A172 (cell line): Measurements from ENCODE around the gene TRDN. TPM values are rescaled to one million over a fixed set of nuclear protein-coding genes. Genes with fewer than 3 reads are reported as not detected.
"Not testable (repeated sequence)": the region's sequence is repeated elsewhere in the genome, so short reads cannot be mapped to it uniquely, and the experiment has no call there.

Experiments used
- DNase-seq: peaks from one replicate; pipeline ENCODE4 v3.0.0-alpha.2; 2015; ENCODE audit warnings: low spot score
- total RNA-seq: library from RNA; depleted of rRNA; stranded (reverse); fragments of >200 nt; shearing (Covaris generic); gene quantifications from 2 replicates; pipeline ENCODE4 v1.2.3, GENCODE V29; 2014

The TRDN gene
- total RNA-seq, 1 experiment from 2014 or later = 0.09 TPM

DNA sequence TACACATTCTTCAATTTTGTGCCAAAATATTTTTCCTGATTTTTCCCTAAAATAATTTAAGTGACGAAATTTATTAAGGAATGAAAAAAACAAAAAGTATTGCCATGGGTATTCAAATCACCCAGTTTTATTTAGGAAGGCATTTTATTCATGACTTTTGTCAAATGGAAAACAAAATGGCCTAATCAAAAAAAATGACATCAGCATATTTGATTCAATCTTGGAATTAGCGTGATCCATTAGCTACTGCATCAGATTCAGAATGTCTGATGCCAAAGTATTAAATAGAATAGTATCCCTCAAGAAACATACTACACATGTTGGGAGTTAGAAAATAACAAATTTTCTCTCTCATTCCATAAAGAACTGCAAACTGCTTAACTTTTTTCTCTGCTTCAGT, 129.2 kb downstream of the TRDN start:
- DNase-seq = no peak

- no peak for DNase-seq
These were observed 133.1 kb downstream of the TRDN start for GRCh38 chr6:123503619-123504018.

GRCh38 chr6:123497025-123497424, 139.7 kb downstream of the TRDN start:
- DNase-seq = no peak

DNA sequence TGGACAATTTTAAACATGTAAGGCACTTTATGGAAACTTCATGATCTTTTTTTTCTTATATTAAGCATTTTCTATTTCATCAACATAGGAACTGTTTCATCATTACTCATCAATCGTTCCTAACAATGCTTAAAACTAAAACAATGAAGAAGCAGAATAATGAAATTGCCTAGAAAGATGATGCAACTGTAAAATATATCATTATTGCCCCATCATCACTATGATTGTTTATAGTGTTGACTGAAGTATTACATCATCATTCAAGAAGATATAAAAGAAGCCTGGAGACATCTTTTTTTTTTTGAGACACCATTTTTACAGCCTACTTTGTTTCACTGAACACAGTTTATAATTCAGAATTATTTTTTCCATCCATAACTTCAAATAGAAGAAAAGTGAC, 147.2 kb downstream of the TRDN start:
- no peak for DNase-seq

GRCh38 chr6:123480986-123481385, 155.8 kb downstream of the TRDN start:
- no peak for DNase-seq

GRCh38 chr6:123472025-123472702, 164.6 kb downstream of the TRDN start:
- DNase-seq = not testable (repeated sequence)

DNA sequence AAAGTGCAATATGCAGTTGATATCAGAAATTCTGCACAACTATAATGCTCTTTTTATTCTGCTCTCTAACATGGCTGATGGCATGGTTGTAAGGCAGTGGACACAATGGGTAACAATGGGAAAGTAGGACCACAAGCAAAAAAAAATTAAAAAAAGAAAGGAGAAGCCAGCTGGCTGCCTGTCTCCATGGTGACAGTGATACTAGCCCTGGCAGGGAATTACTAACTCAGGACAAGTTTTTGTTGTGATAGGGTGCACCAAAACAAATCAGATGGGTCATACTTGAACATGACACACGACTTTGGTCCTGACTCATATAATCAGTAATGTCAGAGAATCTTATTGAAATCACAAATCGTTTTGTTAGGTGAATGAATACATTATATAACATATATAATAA, 169.4 kb downstream of the TRDN start:
- DNase-seq = no peak

GRCh38 chr6:123462152-123462551, 174.6 kb downstream of the TRDN start:
- DNase-seq = no peak

GRCh38 chr6:123458218-123458617, 178.5 kb downstream of the TRDN start:
- no peak for DNase-seq

DNA sequence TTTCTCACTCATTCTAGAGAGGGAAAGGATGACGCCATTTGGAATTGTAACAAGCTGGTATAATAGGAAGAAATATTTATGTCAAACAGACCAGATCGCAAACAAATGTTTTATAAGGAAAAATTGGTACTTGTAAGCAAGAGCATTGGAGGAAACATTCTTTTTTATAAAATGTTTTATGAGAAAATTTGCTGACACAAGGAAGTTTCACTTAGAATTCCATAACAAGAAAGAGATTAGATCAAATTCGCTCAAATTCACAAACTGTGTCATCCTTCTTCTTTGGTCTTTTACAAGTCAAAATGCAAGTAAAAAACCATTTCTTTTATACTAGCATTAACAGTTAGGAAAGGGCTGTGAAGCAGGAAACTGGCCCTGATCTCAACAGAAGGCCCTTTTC, 179.9 kb downstream of the TRDN start:
- no peak for DNase-seq

- DNase-seq = no peak
These were observed 182.3 kb downstream of the TRDN start for GRCh38 chr6:123454448-123454847.

GRCh38 chr6:123453071-123453470, 183.7 kb downstream of the TRDN start:
- DNase-seq = not testable (repeated sequence)

DNA sequence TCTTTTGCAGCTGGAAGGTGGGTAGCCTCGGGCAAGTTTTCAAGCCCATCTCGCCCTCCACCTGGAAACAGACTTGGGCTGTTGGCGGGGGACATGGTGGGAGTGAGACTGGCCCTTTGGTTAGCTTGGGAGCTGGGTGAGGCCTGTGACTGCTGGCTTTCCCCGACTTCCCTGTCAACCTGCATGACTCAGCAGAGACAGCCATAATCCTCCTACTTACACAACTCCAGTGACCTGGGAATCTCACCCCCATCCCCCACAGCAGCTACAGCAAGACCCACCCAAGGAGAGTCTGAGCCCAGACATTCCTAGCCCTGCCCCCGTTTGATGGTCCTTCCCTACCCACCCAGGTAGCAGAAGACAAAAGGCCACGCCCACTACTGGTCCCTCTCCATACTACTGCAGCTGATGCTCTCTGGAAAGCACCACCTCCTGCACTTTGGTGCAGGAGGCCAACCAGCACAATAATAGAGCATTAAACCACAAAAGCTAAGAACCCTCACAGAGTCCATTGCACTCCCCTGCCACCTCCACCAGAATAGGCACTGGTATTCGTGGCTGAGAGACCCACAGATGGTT, 188.4 kb downstream of the TRDN start:
- no peak for DNase-seq

- no peak for DNase-seq
These were observed 189.3 kb downstream of the TRDN start for GRCh38 chr6:123447315-123447937.

GRCh38 chr6:123439371-123439770, 197.4 kb downstream of the TRDN start:
- no peak for DNase-seq

- no peak for DNase-seq
These were observed 202.6 kb downstream of the TRDN start for GRCh38 chr6:123434186-123434585.

DNA sequence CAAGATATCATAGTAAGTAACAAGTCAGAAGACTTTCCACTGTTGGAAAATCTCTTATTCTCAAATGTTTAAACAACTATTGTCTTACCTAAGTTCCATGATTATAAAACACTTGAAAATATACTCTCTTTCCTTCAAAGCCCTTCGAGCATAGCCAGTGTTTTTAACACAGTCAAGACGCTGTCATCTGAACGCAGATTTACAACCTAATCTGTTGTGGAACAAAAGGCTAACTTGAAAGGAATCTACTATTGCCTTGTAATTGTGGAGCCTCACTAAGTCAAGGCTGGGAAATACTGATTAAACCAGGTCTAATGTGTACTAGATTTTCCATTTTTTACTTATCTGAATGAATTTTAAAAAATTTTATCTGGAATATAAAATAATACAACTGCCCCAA, 205.8 kb downstream of the TRDN start:
- no peak for DNase-seq

DNA sequence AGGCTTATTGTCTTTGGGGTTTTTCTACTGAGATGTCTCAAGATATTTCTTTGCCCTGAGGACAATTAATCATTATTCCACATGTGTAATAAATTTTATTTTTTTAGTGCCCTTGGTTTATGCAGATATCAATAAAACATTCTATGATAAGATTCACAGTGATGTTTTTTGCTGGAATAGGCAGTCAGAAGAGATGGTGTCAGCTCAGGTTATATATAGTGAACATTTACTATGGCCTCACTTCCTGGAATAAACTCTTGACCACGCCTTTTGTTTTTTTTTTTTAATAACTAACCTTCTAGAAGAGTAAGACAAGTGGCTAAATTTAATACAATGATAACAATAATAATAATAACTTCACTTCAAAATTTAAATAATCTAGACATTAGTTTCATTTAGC, 209.7 kb downstream of the TRDN start:
- DNase-seq = no peak

DNA sequence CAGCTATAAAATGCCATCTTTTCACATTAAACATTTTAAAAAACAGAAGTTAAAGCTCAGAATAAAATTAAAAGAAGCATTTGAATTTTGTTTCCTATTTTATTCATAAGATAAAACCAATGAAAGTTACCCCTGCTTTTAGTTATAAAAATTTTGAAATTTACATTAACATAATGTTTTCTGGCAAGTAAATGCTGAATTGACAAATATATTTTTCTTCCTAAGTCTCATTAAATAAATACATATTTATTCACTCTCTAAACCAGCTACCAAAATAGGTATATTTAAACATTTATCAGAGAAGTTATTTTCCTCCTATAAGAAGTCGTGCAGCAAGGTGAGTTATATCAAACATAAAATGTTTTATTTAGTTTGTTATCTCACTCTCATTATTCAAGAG, 213.6 kb downstream of the TRDN start:
- DNase-seq = no peak

DNA sequence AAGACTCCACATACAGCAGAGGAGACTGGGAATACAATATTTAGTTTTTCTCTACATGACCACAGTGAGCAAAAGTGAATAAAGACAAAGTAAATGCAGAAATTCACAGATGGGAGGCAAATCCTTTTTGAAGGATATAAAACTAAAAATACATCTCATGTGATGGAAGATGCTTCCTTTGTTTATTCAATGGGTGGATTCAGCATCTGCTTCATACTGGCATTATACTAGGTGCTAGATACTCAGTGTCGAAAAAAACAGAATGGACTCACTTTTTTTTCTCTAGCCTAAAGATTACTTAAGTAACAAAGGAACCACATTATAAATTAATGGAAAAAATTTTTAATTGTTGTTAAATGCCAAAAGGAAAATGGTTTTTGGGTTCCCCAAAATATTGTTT, 216.2 kb downstream of the TRDN start:
- DNase-seq = no peak

DNA sequence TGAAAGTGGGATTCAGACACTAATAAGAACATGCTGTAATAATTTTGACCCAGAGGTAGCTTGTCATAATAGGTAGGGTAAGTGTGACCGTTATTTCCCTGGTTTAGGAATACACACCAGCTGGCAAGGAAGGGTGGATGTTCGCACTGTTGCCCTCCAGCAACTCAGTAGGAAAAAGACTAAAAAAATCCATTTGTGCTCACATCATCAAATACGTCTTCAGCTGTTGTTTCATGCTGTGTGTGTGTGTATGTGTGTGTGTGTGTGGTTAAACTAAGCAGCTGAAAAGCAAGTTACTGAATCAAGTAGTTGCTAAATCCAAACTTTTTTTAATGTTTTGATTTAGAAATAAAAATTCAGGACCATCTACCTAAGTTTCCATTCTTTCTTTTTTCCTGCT, 218.7 kb downstream of the TRDN start:
- no peak for DNase-seq

GRCh38 chr6:123417535-123417934, 219.2 kb downstream of the TRDN start:
- DNase-seq = no peak

- DNase-seq = peak; percentile 48
These were observed 220.8 kb downstream of the TRDN start for GRCh38 chr6:123415844-123416468.
